HL-60/S4 treated with phorbol 12-myristate 13-acetate at 8.2 ng/mL for 4 days and 3 days (cell line): ENCODE measurements around the gene AGMO.

Experiments used
- in situ Hi-C: fragments of 300-500 bp; cut with MboI; formaldehyde crosslinking; loops from 2 replicates; pipeline ENCODE4 v1.15.0; 2022; ENCODE audit warnings: low sequenced_read_pairs

The AGMO gene

DNA sequence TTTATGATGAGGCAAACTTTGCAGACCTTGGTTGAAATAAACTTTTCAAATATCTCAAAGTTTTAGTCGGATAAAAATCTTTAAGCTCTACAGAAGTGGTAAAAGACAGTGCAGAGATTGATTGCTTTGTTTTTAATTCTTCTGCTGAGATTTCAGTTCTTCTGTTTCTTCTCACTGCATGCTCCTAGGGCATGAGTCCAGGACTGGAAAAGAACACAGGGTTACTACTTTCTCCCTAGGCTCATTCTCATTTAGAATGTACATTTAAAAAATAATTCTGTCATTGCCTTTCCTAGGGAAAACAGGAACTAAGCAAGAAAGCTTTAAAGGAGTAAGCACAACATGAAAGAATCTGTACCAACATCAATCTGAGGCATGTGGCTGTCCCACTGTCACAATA, 402.6 kb downstream of the AGMO start:
- in situ Hi-C loops: no loop called here

DNA sequence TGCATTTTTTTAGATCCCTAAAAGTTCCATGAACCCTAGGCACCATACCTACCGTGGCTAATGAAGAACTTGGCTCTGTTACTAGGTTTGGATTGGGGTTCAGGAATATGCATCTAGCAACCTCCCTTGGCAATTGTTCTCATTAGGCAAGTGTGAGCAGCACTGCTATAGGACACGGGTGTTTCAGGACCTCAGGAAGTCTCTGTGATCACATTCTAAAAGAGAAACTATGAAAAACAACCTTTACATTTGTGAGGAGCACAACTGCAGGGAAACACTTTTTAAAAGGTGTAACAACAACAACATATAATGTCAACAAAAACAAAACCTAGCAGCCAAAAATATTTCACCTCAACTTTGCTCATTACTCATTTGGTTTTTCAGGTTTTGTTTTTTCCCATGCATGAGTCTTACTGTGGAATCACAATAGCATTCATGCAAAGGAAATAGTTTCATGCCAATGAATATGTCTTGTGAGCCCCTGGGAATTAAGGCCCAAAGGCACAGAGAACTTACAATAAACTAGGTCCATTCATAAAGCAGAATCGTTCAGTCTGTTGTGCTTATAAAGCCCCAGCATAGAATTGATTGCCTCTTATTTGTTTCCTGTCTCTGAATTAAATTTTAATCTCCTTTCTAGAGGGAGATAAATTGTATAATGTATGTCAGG, 403.5 kb downstream of the AGMO start:
- in situ Hi-C loops: no loop called here
